Astrocyte of the cerebellum (primary cell): ENCODE results near the gene AGBL4.

Experiments
- DNase-seq: peaks from one replicate; pipeline ENCODE4 v3.0.0-alpha.2; 2011; ENCODE audit warnings: low read depth
- H3K4me3 ChIP-seq: 2 replicates; pipeline ENCODE4 v1.5.1; 2011; ENCODE audit warnings: mild to moderate bottlenecking, low read depth, low read length, moderate library complexity
- in situ Hi-C: cut with HindIII; loops from 2 replicates; pipeline ENCODE4 v1.10.0; 2017; ENCODE audit warnings: low sequenced_read_pairs
- TF ChIP-seq, protein P1 (sequence below): IDR thresholded peaks from 2 replicates; pipeline ENCODE4 v1.5.1; 2012; ENCODE audit warnings: low read length, low read depth, moderate library complexity, mild to moderate bottlenecking; ENCODE audit errors: missing control alignments

The AGBL4 gene

DNA sequence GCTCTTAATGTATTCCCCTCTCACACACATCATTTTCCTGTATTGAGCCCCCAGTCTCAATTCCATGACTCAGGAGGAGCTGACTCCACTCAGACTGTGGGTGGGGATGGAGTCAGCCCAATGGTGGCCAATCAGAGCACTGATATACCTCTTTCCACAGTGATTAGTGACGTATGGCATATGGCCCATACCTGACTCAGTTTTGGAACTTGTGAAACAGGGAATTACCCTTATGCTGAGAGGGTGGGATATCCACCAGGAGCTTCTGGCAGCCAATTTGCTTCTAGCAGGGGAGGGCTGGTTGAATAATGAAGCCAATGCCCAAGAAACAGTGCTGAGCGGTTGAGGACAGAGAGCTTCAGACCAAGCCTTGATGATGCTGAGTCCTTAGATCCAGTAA lies 1465.4 kb downstream of the AGBL4 start:
- DNase-seq = no peak
- in situ Hi-C loops = no loop called here
- TF ChIP-seq, protein P1, sequence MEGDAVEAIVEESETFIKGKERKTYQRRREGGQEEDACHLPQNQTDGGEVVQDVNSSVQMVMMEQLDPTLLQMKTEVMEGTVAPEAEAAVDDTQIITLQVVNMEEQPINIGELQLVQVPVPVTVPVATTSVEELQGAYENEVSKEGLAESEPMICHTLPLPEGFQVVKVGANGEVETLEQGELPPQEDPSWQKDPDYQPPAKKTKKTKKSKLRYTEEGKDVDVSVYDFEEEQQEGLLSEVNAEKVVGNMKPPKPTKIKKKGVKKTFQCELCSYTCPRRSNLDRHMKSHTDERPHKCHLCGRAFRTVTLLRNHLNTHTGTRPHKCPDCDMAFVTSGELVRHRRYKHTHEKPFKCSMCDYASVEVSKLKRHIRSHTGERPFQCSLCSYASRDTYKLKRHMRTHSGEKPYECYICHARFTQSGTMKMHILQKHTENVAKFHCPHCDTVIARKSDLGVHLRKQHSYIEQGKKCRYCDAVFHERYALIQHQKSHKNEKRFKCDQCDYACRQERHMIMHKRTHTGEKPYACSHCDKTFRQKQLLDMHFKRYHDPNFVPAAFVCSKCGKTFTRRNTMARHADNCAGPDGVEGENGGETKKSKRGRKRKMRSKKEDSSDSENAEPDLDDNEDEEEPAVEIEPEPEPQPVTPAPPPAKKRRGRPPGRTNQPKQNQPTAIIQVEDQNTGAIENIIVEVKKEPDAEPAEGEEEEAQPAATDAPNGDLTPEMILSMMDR = no peak
- H3K4me3 ChIP-seq = no peak overlapping the region

DNA sequence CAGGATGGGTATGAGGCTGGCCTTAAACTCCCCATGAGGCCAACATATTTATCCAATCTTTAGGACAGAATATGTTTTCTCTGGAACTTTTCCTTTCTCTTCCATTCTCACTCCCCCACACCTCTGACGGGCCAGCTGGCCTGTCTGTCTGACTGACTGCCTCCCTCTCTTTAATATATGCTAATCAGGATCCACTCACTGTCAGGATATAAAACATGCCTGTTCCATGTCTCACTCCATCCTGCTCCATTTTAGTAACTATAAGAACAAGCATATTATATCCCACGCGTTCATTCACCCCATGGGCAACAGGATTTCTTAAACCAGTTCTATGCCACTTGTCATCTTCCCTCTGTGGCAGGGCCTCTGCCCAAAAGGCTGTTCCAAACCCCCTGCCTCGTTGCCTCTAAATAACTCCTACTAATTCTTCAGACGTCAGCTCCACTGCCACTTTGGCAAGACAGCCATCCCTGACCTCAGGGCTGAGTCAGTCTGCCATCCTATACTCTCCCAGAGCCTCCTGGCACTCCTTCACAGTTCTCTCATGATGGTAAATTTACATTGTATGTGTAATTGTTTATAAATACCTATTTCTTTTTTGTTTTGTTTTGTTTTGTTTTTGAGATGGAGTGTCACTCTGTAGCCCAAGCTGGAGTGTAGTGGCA lies 1467.4 kb downstream of the AGBL4 start:
- H3K4me3 ChIP-seq = no peak overlapping the region
- no peak for DNase-seq
- in situ Hi-C loops = no loop called here
- TF ChIP-seq, protein P1 = no peak

- in situ Hi-C loops = no loop called here
- no peak overlapping the region for H3K4me3 ChIP-seq
- TF ChIP-seq, protein P1 = no peak
- no peak for DNase-seq
These were observed 1468.5 kb downstream of the AGBL4 start for GRCh38 chr1:48555271-48555670.

- no peak for DNase-seq
- in situ Hi-C loops = no loop called here
- H3K4me3 ChIP-seq = no peak overlapping the region
- TF ChIP-seq, protein P1 = no peak
These were observed 1470.7 kb downstream of the AGBL4 start for GRCh38 chr1:48552903-48553606.

DNA sequence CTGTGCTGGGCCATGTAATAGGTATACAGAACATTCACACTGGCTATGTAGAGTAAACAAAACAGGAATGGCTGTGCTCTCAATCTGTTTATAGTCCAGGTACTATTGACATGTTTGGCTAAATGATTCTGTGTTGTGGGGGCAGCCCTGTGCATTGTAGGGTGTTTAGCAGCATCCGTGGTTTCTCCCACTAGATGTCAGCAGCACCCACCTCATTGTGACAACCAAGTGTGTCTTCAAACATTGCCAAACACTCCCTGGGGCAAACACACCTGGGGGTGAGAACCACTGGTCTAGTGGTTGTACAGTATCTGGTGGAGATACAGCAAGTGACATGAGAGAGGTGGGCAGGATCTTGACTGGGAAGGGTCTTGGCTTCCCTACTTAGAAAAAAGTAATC lies 1471.3 kb downstream of the AGBL4 start:
- in situ Hi-C loops = no loop called here
- TF ChIP-seq, protein P1 = peak; percentile 27

GRCh38 chr1:48548985-48549384 lies 1474.8 kb downstream of the AGBL4 start:
- TF ChIP-seq, protein P1 = no peak
- H3K4me3 ChIP-seq = no peak overlapping the region
- no peak for DNase-seq
- in situ Hi-C loops = no loop called here

More for the DNA sequence above, 1471.3 kb downstream of the AGBL4 start:
- no peak overlapping the region for H3K4me3 ChIP-seq
- DNase-seq = no peak
